ENCODE measurements around the gene RXFP4.
A peak's percentile ranks its signal among the peaks of the same experiment; 100 is the strongest.

RXFP4 gene

DNA sequence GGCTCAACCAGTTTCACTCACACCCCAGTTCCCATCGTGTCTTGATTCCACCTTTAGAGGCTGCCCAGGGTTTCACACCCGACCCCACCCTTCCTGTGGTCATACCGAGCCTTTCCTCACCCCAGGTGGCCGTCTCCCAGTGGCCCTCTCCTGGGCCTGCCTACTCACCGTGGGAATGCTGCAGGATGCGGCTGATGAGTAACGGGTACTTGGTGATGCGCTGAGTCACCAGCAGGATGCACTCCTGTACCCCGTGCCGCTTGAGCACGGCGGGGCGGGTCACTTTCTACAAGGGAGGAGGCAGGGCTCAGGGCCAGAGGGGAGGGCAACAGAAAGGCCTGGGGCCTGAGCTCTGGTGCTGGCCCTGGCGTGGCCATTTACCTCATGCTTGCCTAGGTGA is 20.5 kb downstream of the RXFP4 start:
- DNase-seq: no peak

DNA sequence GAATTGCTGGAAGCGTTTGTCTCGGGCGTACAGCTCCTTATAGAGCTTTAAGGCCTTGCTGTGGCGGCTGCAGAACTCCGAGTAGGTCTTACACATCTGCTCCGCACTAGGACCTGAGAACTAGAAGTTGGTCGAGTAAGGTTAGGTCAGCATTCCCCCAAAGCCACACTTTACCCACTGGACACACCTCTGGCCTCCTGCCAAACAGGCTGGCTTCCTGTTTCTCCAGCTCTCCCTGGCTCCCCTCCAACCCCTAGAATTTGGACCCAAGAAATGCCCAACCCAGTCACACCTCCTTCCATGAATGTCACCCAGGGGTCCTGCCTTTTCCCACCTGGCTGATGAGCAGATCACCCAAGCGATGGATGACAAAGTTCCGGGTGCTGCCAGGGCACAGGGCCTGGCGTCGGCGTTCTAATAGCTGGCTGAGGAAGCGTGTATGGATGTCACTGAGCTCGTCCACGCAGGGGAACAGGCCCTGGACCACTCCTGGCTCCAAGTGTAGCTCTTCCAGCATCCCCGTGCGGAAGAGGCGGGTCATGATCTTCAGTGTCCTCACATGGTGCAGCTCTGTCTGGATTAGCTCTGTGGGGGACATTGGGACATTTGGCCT is 21.3 kb downstream of the RXFP4 start:
- DNase-seq: no peak

DNA sequence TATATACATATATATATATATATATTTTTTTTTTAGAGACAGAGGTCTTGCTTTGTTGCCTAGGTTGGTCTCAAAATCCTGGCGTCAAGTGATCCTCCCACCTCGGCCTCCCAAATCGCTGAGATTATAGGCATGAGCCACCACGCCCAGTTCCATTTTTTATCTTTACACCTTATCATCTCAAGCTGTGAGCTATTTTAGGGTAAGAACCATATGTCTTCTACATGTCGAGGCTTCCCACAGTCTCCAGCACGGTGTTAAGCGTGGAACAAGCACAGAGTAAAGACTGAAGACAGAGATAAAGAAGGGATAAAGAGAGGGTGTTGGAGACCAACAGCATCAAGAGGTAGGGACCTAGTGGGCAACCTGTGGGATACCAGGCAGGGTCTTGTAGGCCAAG is 22.8 kb downstream of the RXFP4 start:
- no peak for DNase-seq

DNA sequence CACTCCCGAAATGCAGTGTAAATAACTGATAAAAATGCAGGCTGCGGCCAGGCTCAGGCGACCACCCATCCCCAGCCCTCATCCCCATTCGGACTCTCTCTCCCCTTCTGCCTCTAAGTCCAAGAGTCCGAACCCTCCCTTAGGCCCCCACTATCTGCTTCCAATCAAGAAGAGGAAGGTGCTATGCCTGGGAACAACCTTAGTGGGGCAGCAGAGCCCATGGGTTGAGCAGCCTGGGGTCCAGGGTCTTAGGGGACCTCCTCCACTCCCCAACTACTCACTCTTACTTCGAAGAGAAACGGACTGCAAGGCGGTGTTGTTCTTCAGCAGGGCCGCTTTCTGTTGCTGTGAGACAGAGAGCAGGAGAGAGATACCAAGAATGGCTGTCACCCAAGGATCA is 24.7 kb downstream of the RXFP4 start:
- no peak for DNase-seq

DNA sequence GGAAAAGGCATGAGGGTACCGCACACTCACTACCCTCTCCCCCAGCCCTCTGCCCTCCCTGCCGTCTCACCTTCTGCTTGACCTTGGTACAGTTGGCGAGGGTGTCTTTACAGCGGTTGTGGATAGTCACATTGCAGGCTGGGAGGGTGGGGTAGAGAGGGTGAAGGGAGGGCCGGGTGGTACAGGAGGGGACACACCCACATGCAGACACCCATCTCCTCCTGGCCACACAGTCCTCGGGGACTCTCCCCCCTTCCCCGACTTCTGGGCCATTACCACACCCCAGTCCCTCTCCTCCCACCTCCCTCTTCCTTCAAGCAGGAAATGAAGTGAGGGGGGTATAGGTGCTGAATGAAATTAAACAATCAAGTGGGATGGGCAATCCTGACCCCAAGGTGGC is 25.3 kb downstream of the RXFP4 start:
- DNase-seq: no peak

DNA sequence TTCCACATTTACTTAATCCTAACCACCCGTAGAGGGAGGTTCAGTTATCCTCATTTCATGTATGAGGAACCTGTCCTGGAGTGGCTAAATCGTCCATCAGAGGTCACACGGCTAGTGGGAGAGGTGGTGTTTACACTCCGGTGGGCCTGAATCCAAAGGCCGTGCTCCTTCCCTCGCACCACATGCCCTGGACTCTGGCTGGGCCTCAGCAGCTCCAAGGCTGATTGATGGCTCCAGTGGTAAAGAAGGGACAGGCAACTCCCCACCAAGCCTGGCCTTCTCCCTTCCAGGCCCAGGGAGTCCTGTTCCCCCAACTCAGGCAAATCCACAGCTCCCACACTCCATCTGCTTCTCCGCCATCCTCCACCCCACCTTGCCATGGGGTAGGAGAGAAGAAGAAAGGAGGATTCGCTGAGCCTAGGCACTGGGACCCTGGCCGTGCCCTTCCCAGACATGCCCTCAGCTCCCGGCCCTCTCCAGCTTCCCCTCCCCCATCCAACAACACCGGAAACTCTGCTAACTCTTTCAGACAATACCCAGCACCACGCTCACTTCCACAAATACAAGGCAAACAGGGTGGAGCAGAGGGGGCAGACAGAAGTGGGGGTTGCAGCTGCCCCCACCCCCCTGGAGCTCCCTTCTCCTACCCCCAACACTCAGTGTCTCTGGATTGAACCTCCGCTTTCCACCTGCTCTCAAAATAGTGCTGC is 26.1 kb downstream of the RXFP4 start:
- peak; percentile 26 for DNase-seq

DNA sequence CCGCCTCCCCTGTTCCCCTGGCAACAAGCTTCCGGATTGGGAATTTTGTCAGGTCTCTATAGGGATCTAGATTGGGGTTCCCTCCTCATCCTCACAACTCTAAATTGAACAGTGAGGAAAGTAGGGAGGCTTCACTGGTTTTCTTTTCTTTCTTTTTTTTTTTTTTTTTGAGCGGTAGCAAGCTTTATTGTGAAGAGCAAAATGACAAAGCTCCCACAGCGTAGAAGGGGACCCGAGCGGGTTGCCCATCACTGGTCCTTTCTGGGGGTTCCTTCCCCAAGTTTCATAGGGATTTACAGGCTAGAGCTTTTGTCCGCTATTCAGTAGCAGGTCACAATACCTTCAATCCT is 26.6 kb downstream of the RXFP4 start:
- DNase-seq: no peak

DNA sequence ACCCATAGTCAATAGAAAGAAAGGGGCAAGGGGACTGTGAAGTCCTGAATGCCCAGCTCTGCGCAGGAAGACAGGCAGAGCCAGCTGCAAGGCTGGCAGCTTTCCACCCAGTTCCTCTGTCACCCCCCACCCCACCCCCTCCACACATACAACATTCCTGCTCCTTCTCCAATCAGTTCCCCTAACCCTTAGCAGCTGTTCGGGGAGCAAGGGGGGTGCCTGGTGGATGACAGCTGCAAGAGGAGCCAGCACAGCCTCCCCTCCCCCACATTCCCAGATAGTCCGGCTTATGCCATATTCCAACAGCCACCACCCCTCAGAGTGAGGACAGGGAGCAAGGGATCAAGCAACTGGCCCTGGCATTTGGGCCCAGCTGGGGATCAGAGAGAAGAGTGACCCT is 27.2 kb downstream of the RXFP4 start:
- DNase-seq: no peak

DNA sequence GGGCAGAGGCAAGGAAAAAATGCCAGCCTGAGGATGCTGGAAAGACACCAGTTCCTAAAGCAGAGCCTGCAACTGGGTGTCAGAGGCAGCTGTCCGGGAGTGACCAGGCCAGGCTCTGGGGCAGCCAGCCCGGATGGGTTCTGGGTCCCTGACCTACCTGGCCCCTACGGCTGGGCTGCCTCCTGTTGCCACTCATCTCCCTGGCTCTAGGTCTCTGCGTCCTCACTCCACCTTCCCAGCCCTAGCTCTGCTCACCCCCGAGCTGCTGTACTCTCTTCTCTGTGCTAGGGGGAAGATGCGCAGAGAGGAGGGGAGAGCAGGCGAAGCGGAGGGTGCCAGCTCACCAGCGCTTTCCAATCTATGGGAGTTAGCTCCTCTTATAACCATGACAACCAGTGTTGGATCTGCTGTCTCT is 27.9 kb downstream of the RXFP4 start:
- no peak for DNase-seq

DNA sequence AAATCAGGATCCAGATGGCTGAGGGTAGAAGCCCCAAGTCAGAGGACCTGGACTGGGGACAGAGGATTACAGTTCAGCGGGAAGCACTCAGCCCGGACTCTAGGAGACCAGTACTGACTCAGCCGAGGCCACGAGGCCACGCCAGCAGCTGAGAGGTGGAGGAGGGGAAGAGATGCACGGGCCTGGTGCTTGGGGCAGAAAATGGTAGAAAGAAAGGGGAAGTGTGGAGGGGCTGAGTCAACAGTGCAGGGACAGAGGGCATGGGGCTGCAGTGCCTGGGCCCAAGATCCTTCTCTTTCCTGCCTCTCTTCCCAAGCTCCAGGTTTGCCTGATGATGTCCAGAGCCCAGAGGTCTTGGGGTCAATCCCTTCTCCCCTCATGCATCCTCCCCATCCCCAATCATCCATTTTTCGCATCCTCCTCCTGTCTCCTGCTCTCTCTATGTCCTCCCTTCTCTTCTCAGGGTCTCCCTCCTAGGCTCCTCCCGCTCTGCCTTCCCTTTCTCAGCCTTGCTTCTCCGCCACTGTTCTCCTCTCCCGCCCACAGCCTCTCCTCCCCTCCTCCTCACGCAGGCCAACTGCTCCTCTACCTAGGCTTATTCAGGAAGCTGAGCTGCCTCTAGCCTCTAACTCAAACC is 29.2 kb downstream of the RXFP4 start:
- DNase-seq: no peak

DNA sequence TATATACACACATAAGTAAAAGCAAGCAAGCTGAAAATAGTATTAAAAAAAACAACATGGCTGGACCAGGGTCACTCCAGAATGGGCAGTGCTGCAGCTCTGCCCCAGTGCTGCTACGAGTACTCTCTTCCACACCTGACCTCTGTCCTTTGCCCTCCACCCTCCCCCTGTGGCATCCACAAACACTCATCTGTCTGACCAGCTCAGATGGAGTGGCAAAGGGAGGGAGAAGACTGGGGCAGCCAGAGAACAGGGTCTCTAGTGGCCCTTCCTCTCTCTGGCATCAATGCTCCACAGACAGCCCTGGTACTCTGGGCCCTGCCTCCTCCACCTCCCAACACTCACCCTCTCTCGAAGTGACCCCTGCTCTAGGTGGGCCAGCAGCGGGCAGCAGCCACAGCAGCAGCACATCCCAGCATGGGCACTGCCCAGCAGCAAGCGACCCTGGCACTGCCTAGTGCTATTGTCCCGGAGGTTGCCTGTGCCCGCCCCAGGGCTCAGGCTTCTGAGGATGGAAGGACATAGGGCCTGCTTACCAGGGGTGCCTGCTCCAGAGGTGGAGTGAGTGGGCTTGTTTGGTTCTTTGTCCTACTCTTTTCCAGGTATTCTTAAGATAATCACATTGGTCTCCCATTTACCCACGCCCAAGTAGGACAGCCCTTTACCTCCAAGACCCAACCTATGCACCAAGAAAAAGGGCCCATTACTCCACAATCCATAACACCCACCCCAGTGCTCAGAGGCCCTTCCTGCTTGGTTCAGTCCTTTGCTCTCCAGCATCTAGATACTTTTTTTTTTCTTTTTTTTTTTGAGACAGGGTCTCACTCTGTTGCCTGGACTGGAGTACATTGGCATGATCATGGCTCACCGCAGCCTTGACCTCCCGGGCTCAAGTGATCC is 30.7 kb downstream of the RXFP4 start:
- DNase-seq: no peak

DNA sequence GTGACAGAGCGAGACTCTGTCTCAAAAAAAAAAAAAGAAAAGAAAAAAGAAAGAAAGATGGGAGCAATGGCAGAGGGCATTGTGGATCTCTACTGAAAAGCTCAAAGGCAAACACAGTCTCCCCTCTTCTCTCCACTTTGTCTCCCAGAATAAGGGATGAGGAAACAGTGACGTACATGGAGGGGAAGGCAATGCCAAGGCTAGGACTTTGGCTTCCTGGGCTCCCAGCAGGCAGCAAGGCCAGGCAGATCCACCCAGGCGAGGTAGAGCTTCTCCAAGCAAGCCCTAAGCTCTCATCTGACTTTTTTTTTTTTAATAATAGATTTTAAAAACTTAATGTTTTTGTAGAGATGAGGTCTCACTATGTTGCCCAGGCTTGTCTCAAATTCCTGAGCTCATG is 32.3 kb downstream of the RXFP4 start:
- DNase-seq: no peak

DNA sequence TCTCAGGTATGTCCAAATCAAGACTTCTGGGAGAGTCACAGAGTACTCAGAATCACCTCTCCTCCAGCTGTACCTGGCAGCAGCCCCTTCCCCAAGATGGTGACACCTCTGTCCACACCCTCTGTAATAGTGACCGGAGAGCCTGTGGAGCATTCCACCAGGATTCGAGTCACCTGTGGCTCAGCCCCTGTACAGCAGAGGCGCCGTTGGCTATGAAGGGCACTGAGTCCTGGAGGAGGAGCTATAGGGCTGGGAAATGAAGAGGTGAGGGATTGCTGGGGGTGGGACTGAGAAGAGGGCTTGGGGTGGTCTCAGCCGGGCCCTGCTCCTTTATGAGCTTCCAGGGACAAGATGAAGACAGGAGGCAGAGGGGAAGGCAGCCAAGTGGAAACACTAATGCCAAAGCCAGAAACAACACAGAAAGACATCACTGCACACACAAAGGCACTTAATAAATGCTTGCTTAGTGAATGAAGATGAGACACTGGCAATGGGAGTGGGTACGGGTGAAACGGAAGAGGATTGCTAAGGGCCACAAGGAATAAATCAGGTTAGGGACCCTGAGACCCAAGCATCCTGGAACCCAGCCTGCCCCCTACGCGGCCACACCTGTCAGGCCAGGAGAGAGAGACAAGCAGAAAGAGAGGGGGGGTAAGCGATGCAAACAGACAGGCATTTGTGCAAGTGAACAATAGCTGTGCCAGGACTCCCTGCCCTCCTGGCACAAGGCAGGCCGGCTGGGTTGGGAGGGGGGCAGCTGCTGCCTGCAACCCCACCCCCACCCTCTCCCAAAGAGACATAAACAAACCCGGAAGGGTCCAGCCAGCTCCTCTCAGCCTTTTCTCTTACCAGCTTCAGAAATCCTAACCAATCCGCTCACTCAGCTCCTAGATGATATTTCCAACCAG is 33.0 kb downstream of the RXFP4 start:
- peak; percentile 62 for DNase-seq

DNA sequence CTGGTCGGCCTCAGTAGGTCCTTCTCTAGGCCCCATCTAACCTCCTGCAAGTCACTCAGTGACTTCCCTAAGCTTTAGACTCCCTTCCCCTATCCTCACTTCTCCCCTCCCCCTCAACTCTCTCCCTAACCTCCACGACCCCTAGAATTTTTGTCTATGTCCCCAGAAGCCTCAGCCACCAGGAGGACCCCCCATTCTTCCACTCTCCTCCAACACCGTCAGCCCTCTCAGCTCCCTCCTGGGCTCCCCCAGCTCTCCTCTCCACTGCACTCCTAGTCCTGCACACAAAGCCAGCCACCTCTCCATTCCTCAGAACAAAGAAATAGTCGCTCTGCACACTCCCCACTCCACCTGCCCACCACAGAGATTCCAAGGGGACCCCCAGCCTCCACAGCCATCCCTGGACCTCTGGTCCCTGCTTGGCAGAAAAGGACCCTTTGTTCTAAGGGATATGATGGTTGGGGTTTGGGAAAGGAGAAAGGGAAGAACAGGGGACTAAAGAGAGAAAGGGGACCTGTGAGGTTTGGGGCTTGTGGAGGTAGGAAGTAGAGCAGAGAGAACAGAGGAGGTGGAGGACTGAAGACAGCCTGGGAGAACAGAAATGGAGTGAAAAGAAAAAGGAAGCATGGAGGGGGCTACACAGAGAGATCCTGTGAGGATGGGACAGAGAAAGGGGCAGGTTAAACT is 34.1 kb downstream of the RXFP4 start:
- no peak for DNase-seq

DNA sequence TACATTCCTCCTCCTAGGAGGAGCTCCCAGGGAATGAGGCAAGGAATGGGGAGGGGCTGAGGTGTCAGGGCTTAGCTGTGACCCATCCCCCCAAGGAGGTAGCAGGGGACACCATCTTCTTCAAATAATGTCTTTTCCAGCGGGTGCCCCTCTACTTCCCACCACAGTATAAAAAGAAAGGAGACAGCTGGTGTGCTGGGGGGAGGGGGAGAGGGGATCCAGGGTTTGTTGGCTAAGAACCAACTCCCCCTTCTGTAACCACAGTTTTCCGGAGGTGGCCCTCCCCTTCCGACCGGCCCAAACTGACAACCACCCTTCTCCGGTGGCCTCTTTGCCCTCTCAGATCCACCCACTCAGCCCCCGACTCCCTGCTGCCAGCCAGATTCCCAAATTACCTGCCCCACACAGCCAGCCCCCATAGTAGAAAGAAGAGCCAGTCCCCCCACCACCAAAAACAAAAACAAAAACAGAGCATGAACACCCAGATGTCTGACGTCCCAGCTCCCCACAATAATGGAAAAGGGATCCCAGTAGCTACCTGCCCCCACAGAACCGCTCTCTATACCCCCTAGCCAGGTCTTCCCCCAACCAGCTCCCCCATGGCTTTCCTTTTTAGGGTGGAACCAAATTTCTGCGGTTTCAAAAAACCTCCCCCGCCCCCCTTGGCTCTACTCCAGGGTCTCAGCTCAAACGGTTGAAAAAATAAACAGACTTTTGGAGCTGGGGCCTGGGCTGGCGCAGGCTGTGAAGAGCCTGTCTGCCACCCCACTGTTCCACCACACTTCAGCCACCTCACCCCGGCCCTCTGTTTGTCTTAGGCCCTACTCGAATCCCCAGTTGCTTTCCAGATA is 34.8 kb downstream of the RXFP4 start:
- DNase-seq: peak; percentile 50

DNA sequence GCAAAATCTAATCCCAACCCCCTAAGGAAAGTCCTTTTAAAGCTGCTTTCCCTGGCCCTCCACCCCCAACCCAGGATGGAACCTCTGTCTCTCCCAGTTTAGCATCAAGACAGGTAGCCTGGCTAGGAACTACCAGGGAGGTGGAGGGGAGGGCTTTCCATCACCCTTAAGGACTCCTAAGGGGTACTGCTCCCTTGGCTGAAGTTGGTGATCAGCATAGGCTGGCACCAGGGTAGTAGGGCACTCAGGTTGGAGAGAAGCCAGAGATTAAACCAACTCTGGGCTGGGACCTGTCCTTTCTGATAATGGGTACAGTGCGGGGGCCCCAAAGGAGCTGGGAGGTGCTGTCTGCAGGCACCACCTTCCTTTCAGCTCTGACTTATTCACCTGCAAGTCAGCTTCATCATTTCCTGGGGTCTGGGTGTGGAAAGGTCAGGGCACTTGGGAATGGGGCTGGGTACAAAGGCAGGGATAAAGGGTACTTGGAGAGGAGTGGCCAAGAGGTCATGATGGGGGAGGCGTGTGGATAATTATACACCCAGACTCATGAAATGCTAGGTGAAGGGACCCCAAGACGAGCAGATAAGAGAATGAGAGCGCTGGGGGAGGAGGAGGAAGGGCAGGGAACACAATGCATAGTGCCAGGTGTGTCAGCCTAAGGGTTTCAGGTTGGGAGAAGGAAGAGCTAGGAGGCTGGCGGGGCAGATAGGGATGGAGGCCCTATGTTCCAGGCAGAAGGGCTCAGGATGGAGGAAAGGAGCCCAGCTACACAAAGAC is 35.7 kb downstream of the RXFP4 start:
- no peak for DNase-seq

DNA sequence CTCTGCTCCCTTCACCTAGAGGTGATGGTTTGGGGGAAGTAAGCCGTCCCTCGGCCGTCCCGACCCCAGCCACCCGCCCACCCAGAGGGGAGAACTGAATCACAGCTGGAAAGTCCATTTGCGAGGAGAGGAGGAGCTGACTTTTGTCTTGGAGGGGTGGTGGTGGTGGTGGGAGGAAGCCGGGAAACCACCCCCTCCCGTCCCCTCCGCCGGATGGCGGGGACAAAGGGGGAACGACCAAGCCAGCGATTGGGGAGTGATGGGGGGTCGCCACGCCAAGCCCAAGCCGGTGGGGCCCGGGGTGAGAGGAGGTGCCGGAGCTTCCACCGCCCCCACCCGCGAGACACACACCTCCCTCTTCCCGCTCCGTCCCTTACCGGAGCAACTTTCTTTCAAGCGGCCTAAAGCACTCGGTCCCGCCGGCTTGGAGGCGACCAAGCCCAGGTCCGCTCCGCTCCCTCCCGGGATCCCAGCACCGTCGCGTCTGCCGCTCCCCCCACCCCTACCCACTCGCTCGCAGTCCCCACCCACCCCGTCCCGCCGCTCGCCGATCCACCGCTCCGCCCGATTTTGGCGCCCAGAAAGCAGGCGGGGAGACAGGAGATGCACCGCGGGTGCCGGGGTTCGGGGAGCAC is 36.4 kb downstream of the RXFP4 start:
- peak; percentile 15 for DNase-seq

DNA sequence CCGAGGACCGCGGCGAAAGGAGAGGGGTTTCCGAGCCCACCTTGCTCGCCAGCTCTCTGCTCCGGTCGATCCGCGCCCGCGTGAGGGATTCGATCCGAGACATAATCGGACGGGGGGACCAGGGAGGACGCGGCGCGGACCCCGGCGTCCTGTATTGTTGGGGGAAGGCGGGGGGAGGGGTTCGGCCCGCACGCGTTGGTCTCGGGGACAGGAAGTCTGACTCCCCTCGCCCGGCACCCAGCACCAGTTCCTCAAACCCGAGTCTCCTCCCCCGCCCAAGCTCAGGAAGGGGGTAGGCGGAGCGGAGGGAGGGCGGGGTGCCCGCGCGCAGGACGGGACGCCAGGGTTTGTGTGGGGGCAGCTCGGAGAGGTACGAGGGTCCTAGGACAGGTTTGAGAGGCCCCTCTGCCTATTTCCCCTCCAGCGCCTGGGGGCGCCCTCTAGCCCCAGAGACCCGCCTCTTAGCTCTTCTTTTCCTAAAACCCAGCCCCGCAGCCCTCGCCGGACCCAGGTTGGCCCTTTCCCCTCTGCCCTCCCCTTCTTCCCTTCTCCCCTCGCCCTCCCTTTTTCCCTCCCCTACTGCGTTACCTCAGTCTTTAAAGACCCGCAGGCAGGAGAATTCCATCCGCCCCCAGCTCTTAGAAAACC is 37.0 kb downstream of the RXFP4 start, which contains the start of gene ARHGEF2:
Gene ARHGEF2, minus strand, starts transcription at position 223 of the 648 bp plus-strand sequence. Its CDS starts 120 bp downstream, at position 103.
- DNase-seq: peak; percentile 54

DNA sequence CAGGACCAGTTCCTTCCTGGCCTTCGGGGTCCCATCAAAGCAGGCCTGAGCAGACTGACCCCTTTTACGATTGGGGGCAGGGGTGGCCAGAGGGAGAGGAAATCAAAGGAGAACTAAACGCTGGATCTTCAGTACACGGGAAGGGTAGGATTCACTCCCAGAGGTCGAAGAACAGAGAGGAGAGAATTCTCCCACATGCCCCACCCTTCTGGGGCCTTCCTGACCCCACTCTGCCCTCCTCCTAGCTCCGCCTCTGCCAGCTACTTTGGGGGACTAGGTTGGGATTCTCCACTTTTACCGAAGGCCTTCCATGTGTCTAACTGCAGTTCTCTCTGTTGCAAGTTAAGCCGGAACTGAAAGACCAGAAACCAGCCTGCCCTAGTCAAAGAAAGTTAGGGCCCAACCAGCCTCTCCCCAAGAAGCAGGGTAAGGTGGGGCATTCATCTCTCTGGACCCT is 37.6 kb downstream of the RXFP4 start:
- no peak for DNase-seq
